Tibial nerve (tissue), 4 donors: ENCODE results near the gene PECR.

Source experiments
- EP300 ChIP-seq, 2 donors: sonication (generic); formaldehyde crosslinking; IDR thresholded peaks; one replicate each; pipeline ENCODE4 v1.6.1; 2017; ENCODE audit warnings: antibody characterized with exemption in 2 of 2, mild to moderate bottlenecking in 1 of 2
- POLR2A ChIP-seq, 2 donors: fragments of 450-650 bp; IDR thresholded peaks; one replicate each; pipeline ENCODE4 v1.6.1; 2017; ENCODE audit warnings: antibody characterized with exemption in 2 of 2, mild to moderate bottlenecking in 2 of 2, moderate library complexity in 2 of 2
- TF ChIP-seq, protein P1 (sequence below), 5 experiments: fragments of 200-600 bp in 3 of 5; fragments of 450-650 bp in 2 of 5; sonication (generic) in 3 of 5; IDR thresholded peaks; one replicate each; pipeline ENCODE4 v1.5.1; 2016 to 2019; ENCODE audit warnings: antibody characterized with exemption in 5 of 5, mild to moderate bottlenecking in 3 of 5, moderate library complexity in 2 of 5

DNA sequence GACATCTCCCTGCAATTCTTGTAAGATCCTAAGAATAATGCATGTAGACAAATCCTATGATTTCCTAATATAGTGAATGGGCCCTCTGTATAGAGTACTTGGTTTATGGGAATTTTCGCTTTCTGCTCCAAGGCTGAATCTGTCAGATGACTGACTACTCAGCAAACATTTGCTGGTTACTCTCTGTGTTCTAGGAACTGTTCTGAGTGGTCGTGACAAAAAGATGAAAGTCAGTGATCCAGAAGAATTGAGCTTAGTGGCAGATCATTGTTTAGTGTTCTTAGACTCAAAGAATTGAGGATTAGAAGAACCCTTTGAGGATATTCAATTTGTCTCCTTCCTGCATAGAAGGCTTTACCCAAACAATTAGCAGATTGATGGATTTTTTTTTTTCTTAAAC, 37.5 kb upstream of the PECR start:
- TF ChIP-seq, protein P1, sequence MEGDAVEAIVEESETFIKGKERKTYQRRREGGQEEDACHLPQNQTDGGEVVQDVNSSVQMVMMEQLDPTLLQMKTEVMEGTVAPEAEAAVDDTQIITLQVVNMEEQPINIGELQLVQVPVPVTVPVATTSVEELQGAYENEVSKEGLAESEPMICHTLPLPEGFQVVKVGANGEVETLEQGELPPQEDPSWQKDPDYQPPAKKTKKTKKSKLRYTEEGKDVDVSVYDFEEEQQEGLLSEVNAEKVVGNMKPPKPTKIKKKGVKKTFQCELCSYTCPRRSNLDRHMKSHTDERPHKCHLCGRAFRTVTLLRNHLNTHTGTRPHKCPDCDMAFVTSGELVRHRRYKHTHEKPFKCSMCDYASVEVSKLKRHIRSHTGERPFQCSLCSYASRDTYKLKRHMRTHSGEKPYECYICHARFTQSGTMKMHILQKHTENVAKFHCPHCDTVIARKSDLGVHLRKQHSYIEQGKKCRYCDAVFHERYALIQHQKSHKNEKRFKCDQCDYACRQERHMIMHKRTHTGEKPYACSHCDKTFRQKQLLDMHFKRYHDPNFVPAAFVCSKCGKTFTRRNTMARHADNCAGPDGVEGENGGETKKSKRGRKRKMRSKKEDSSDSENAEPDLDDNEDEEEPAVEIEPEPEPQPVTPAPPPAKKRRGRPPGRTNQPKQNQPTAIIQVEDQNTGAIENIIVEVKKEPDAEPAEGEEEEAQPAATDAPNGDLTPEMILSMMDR (IDR thresholded peaks at IDR 0.05) = no peak
- TF ChIP-seq EP300 (IDR thresholded peaks at IDR 0.05) = no peak
- TF ChIP-seq POLR2A (IDR thresholded peaks at IDR 0.05) = no peak
